GM19240 (cell line): ENCODE results near the gene DNAJC12.
"Not testable (repeated sequence)": the region's sequence is repeated elsewhere in the genome, so short reads cannot be mapped to it uniquely, and the experiment has no call there.

Experiments used
- DNase-seq: peaks from one replicate; pipeline ENCODE4 v3.0.0; 2011; ENCODE audit warnings: low spot score; ENCODE audit not compliant: insufficient read length

Gene DNAJC12

DNA sequence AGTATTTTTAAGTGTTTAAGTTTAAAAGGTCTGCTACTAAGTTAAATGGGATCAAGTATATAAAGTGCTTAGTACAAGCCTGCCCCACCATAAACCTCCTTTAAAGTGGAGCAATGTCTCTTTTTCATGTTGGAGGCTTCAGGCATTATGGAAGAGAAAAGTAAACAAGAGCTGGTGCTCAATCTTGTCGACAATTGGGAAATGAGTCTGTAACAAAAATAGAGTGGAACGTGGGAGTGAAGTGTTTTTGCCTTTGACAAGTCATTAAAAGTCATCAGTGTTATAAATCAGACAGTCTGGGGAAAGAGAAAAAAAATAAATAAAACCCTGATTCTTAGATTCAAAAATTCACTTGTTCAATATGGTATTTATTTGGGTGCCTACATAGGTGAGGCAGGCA, 44.7 kb downstream of the DNAJC12 start:
- DNase-seq: no peak

DNA sequence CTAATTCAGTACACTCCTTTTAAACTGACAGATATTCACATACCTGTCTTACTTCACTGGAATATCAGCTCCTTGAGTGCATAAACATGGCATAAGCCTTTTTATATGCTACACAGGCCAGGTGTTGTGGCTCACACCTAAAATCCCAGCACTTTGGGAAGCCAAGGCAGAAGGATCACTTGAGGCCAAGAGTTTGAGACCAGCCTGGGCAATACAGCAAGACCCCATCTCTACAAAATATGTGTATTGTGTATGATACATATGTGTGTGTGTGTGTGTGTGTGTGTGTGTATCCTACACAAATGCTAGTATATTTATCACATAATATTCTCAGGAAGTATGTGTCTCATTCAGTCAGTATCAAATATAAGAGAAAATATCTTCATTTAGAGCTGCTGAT, 45.3 kb downstream of the DNAJC12 start:
- DNase-seq: no peak

DNA sequence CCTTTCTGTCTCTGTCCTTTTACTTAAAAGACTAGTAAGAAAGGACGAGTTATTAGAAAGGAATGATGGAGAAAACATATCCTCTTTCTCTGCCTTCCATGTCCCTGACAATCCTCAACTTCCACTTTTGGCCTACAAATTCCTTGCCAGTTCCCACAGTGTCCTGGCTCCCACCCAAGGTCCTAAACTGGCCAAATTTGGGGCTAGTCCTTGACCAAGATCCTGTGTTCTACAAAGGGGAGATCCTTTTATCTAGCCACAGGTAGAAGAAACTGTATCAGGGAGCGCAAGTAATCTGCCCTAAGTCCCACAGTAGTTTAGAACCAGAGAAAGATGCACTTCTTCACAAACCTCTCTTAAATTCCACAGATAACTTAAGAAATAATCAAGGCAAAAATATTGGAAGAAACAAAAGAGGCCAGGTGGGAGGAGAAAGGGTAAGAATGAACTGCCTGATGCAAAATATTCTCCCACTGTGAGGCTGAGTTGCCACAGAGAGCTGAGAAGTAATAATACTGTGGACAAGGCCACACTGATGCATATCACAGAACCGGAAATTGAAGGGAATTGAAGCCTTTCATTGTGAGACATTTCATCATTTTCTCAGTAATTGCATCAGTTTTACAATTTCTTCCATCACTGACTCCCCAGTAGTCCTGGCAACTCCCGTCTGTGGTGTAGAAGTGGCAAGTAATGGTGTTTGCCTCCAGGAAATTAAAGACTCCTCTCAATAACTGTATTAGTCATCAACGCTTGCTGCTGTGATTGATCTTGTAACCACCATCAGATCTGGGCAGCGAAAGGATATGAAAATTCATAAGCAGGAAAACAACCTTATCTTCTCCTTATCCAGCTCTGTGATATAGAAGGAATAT, 47.2 kb downstream of the DNAJC12 start:
- no peak for DNase-seq

DNA sequence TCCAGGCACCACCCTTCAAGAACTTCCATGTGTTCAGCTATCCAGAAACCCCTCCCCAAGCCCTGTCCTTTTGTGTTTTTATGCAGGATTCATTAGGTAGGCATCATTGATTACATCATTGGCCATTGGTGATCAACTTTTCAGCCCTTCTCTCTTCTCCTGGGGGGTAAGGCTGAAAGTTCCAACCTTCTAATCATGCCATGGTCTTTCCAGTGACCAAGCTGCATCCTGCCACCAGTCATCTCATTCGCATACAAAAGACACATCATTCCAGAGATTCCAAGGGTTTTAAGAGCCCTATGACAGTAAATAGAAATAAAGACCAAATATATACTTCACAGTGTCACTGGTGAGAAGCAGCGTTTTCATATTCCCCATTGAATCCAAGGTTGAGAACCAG, 48.2 kb downstream of the DNAJC12 start:
- no peak for DNase-seq

DNA sequence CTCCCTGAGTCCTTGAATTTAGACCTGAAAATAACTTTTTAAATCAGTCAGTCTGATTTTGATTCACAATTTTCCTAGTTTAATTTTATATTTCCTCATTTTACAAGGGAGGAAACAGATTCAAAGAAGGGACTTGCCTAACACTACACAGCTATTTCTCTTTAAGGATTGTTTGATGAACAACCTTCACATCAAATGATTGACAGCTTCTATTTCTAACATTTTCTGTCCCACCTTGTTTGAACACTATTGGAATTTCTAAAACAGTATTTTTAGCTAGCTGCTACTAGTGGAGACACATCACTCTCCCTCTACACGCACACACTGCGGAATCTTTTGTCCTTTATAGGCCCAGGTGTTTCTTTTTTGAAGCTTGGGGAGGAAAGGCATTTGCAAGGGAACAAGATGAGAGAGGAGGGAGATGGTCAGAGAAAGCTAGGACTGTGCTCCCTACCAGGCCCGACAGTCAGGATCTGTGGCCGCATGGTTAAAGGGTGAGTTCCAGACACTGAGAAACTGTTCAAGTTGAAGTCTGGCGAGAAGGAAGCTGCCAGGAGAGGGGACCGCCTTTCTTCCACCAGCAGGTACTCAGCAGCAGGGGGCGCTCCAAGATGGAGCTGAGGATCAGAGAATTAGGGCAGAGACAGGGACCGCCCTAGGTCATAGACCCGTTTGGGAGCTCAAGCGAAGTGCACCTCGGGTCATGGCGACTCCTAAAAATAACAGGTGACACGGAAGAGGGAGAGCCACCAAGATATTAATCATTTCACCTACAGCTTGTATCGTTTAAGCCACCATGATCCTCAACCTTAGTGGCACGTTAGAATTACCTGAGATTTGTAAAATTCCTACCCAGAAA, 49.7 kb downstream of the DNAJC12 start:
- no peak for DNase-seq

DNA sequence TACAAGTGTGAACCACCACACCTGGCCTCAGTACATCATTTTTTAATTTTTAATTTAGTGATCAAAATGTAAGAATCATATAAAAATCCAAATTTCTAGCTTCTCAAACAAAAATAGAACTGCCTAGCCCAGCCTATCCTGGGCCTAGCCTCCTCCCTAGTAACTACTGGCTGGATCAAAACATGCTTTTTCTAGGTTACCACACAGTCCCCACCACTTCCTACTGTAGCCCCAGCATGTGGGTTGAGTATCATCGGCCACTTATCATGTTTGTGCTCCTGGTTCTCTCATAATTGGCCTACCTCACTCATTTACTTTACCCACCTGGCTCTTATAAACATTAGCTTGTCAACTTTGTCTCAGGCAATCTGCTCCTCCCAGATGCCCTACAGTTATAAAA, 52.9 kb downstream of the DNAJC12 start:
- no peak for DNase-seq

DNA sequence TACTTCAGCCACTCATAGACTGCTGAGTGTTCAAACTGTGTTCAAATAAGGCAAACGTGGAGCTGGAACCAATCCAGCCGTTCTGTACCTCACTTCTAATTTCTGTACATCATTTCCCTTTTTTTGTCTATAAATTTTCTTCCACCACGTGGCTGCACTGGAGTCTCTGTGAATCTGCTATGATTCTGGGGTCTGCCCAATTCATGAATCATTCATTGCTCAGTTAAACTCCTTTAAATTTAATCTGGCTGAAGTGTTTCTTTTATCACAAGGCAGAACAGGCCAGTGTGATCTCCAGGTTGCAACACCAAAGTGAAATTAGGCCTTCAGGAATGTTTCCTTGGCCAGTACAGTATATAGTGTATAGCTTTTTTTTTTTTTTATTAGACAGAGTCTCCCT, 53.5 kb downstream of the DNAJC12 start:
- DNase-seq: no peak

DNA sequence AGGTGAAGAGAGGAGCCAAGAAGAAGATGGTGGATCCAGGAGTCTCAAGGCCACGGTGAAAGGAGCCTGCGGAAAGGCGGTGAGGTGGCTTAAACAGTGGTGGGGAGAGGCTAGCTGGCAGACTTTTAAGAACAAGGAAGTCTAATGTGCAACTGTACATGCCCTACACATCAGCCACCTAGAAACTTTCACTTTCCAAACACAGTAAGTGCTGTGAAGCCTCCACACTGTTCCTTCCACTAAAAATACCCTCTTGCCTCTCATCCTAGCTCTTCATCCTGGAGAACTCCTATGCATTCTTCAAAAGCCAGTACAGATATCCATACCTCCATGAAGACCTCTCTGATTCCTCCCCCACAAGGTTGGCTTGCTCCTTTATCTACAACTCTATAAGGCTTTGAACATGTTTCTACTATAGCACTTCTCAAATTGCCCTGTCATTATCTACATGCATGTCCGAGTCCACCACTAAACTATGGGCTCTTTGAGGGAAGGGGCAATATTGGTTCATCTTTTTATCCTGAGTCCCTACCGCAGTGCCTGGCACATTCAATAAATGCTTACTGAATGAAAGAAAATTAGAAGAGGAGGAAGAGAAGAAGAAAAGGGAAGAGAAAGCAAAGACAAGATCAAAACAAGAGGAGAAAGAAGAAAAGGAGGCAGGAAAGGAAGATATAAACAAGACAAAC, 54.2 kb downstream of the DNAJC12 start:
- no peak for DNase-seq

DNA sequence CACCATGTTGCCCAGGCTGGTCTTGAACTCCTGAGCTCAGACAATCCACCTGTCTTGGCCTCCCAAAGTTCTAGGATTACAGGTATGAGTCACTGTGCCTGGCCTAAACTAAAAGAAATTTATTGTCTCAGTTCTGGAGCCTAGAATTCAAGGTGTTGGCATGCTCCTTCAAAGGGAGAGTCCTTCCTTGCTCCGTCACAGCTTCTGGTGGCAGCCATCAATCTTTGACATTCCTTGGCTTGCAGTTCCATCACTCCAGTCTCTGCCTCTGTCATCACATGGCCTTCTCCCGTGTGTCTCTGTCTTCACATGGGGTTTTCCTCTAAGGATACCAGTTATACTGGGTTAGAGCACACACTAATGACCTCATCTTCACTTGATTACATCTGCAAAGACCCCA, 55.5 kb downstream of the DNAJC12 start:
- DNase-seq: no peak

DNA sequence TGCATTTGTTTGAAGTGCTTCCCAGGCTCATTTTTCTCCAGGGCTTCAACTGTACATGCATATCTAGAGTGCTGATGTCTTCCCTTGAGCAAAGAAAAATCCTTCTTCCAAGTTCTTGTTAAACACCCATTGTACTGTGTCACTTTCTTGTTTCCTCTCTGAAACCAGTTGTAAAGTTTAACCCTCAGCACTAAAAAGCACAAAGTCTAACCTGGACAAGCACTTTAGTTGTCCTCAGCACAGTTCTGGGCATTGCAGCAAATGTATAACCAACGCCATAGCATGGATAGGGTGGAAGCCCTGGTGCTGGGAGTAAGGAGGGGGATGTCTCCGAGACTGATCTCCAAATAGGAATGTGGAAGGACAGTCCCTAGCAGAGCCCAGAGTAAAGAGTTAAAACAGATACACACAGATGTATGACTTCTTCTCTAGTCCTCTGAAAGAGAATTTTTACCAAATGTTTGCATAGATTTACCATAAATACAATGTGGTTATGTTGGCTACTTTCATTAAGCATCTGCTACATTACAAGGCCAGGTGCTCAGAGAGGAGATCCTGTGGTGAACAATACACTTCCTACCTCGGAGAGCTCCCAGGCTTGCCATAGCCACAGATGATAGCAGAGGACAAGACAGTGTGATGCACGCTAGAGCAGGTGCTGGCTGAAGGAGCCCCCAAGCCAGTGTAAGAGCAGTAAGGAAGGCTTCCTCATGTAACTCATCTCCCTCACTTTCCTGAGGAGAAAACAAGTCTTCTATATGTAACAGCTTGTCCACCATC, 57.0 kb downstream of the DNAJC12 start:
- DNase-seq: no peak

DNA sequence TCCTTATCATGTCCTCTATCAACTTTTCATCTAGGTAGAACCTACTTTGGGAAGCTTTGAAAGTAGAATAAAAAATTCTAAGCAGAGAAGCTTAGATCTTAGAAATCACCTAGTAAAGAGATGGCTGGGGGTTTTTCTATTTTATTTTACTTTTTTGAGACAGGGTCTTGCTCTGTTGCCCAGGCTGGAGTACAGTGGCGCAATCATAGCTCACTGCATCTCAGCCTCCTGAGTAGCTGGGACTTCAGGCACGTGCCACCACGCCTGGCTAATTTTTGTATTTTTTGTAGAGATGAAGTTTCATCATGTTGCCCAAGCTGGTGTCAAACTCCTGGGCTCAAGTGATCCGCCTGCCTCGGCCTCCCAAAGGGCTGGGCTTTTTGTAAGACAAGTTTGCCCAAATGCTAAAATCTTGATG, 57.8 kb downstream of the DNAJC12 start:
- not testable (repeated sequence) for DNase-seq

DNA sequence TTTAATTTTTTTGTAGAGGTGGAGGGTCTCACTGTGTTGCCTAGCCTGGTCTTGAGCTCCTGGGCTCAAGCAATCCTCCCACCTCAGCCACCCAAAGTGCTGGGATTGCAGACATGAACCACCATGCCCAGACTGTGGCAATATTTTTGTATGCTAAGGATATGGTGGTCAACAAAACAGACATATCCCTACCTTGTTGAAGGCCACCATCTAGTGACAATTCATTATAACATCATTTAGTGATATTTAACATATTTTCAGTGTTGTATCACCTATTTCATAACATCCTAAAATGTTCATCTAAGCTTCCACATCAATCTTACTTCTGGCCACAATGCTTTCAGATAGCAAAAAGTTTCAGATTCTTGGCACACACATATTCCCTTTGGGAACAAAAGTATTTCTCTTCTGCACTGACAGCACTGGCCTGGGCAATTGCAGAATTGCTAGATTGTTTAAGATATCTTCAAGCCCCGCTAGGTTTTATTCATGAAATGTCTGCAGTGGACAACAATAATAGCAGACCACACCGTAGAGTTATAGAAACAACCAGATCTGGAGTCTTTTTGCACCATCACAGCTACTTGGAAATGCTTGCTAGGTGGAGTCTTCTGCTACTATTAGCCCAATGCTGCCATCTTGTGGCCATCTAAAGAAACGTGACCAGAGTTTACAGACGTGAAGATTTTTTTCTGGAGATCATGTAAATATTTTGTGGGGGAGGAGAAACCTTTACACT, 58.4 kb downstream of the DNAJC12 start:
- DNase-seq: no peak

DNA sequence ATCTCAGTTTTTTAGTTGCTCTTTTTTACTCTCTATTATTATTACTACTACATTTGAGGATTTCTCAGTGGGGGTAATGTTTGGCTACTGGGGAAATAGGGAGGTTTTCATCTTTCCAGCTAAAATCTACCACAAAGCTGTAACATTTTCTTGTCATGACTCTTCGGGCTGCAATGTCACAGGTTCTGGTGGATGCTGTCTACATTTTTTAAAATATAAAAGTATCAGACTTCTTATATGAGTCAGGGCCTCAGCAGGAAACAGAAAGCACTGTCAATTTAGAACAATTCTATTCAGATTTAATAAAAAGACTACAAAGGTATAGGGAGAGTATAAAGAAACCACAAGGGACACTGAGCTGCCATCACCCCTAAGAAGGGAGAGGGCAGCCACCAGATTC, 61.6 kb downstream of the DNAJC12 start:
- DNase-seq: no peak

DNA sequence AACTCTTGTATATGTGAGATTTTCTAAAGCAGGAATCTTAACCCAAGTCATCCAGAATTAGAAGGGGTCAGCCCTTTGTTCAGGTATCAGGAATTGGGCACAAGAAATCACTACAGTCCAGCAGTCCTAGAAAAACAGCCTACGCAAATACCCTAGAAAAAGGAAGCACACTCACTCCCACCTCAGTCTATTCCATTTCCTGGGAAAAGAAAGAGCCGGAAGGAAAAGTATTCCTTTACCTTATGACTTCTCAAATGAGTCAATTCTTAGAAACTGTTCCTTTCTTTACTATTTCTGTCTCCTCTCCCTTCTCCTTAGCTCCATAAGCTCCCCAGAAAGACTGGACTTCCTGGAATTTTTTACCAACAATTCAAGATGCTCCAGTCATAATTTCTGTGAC, 62.7 kb downstream of the DNAJC12 start:
- DNase-seq: no peak

DNA sequence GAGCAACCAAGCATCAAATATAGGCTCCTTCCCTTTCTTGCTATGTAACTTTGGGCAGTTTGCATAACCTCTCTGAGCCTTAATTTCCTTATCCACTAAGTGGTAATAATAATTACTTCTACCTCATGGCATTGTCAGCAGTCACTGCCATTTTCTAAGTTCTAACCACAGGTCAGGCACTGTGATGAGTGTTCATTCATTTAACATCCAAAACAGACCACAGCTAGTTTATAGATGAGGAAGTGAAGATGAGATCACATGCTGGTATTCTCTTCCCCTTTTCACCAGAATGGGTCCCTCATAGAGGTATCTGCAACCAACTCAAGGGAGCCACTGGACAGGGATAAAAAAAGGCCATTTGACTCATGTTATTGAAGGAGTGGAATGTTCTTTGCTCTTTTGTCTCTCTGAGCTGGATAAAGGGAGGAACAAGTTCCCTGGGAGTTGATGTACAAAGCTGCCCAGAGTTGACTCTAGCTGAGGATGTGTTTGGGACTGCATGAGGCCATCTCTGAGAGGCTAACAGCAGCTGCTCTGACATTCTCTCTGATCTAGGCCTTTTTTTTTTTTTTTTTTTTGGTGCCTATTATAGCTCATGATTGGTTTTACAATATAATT, 65.0 kb downstream of the DNAJC12 start:
- no peak for DNase-seq

DNA sequence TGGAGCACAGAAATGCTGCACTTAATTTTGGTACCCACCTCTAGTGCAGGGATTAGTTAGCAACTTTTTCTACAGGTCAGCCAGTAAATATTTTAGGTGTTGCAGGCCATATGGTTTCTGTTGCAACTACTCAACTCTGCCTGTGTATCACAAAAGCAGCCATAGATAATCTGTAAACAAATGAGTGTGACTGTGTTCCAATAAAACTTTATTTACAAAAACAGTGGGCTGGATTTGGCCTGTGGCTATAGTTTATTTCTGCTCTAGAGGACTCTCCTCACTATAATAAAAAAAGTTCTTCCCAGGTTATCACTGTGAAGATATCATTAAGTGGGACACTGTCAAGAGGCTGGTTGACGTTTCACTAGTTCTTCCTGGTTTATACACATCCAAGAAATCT, 65.8 kb downstream of the DNAJC12 start:
- no peak for DNase-seq

DNA sequence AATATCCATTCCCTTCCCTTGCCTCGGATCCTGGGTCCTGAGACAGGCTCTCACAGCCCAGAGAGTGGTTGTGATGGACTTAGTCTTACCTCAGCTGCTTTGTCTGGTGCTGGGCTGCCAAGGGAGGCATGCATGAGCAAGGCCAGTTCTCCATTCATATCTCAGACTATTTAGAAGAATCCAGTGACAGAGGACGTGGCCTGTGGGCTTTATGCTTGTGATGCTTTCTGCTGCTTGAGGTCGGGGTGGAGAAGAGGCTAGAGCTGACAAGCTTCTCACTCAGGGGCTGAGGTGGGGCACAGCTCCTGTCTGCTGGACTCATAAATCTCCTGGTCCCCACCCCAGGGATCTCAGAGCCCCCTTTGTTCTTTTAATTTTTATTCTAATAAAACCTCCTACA, 66.8 kb downstream of the DNAJC12 start:
- no peak for DNase-seq

DNA sequence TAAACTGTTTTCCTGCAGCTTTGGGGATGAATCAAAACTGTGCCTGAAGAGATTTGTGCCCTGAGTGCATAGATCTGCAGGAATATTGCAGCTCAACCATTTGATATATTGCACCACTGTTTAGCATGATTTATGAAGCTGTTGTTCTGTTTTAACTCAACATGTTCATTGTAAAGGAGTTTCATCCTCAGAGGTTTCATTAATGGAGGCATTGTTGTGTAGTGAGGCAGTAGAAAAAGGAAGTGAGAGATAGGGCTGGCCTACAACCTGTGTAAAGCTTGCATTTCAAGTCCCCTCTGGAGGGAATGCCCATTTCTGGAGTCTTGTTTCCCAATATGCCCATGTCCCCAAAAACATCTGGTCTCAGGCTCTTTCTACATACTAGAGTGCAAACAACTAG, 67.5 kb downstream of the DNAJC12 start:
- DNase-seq: no peak

DNA sequence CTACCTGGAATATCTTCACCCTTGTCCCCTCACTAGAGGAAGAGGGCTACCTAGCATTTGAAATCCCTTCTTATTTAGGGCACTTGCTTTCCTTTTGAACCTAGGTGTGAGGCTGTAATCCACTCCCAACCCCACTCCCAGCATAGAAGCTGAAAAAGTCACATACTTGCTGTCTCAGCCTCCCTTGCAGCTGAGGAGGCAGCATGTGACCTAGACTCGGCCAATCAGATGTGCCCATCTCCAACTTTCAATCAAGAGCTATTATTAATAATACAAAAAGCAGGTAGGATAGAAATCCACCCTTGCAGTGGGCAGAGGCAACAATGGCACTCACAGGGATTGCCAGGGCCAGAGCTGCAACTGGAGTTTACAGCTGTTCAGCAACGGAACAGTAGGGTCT, 70.7 kb downstream of the DNAJC12 start:
- DNase-seq: no peak
